BE2C (cell line): ENCODE data around the gene NEU4.
A peak's percentile ranks its signal among the peaks of the same experiment; 100 is the strongest.

Experiments
- DNase-seq: peaks from one replicate; pipeline ENCODE4 v3.0.0-alpha.2; 2020
- H3K27me3 ChIP-seq: fragments of 250-450 bp; sonication (Bioruptor Pico); 2 replicates; pipeline ENCODE4 v1.5.1; 2020; ENCODE audit warnings: mild to moderate bottlenecking
- H3K36me3 ChIP-seq: fragments of 250-450 bp; sonication (Bioruptor Pico); 2 replicates; pipeline ENCODE4 v1.5.1; 2020; ENCODE audit warnings: mild to moderate bottlenecking
- H3K4me1 ChIP-seq: fragments of 250-450 bp; sonication (Bioruptor Pico); 2 replicates; pipeline ENCODE4 v1.5.1; 2020
- H3K4me3 ChIP-seq: 2 replicates; pipeline ENCODE4 v1.5.1; 2011; ENCODE audit warnings: low read depth, low read length
- H3K9me3 ChIP-seq: fragments of 250-450 bp; sonication (Bioruptor Pico); 2 replicates; pipeline ENCODE4 v1.5.1; 2020
- TF ChIP-seq, protein P1 (sequence below): IDR thresholded peaks from 2 replicates; pipeline ENCODE4 v1.5.1; 2012; ENCODE audit warnings: mild to moderate bottlenecking, low read depth, low read length

Gene NEU4

GRCh38 chr2:241858206-241859016 is 49.4 kb downstream of the NEU4 start, which contains the start of gene PDCD1:
Gene PDCD1, minus strand, starts transcription at chr2:241858894. Its CDS starts 56 bp downstream, at chr2:241858838.
- TF ChIP-seq, protein P1, sequence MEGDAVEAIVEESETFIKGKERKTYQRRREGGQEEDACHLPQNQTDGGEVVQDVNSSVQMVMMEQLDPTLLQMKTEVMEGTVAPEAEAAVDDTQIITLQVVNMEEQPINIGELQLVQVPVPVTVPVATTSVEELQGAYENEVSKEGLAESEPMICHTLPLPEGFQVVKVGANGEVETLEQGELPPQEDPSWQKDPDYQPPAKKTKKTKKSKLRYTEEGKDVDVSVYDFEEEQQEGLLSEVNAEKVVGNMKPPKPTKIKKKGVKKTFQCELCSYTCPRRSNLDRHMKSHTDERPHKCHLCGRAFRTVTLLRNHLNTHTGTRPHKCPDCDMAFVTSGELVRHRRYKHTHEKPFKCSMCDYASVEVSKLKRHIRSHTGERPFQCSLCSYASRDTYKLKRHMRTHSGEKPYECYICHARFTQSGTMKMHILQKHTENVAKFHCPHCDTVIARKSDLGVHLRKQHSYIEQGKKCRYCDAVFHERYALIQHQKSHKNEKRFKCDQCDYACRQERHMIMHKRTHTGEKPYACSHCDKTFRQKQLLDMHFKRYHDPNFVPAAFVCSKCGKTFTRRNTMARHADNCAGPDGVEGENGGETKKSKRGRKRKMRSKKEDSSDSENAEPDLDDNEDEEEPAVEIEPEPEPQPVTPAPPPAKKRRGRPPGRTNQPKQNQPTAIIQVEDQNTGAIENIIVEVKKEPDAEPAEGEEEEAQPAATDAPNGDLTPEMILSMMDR: no peak
- H3K9me3 ChIP-seq: no peaks in the 10 kb centered on the region
- DNase-seq: peak; percentile 57
- peak within 1 kb of the TSS; percentile 35 for H3K4me3 ChIP-seq
- no peaks in the 10 kb centered on the region for H3K36me3 ChIP-seq
- peaks cover 22% of the 10 kb centered on the region for H3K4me1 ChIP-seq
- no peaks in the 10 kb centered on the region for H3K27me3 ChIP-seq

DNA sequence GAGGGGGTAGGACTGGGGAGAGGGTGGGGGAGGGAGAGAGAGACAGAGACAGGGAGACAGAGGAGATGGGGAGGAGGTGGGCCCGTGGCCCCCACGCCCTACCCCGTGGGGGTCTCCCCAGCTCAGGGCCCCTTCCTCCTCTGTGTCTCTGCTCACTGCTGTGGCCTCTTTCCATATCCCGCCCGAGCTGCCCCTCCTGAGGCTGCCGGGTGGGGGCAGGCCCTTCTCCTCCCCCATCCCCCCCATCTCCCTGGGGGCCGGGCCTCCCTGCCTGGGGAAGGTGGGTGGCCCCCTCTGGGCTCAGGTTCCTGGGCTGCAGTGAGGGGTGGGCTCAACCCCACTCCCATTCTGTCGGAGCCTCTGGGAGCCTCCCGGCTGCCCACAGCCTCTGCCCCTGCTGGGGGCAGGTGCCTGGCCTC is 50.0 kb downstream of the NEU4 start:
- TF ChIP-seq, protein P1: no peak
- Histone ChIP-seq H3K36me3 (no peaks in the 10 kb centered on the region), H3K4me3 (no peak overlapping the region), H3K27me3 (no peaks in the 10 kb centered on the region), H3K9me3 (no peaks in the 10 kb centered on the region), H3K4me1 (peaks cover 22% of the 10 kb centered on the region)
- peak; percentile 10 for DNase-seq

DNA sequence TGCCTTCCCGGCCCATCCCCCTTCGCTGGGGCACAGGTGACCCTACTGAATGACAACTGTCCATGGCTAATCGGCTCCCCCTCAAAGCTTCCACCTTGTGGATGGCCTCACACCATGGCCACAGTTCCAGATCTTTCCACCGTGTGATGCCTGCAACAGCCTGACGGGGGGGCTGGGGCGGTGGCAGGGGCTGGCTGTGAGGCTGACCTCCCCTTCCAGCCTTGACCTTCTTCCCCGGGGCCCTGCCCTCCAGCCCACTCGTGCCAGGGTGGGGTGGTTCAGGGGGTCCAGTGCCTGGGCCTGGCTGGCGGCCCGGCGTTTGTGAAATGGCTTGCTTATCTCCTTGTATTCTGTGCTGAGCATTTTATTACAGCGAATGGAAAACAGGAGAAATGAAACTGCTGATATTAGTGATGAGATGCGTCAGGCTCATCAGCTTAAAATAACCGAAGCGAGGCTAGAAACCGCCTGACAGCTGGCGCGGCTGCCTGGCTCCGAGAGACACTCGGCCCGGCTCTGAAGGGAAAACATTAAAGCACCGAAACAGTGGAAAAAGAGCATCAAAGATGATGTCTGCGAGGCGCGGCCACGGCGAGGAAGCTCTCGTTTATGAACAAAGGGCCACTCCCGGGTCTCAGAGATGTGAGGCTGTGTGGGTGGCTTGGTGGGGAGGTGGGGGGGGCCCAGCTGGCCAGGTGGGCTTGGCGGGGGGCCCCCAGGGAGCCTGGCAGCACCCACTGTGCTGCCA is 50.6 kb downstream of the NEU4 start:
- Histone ChIP-seq H3K4me3 (peak overlapping the region; percentile 35), H3K36me3 (no peaks in the 10 kb centered on the region), H3K9me3 (no peaks in the 10 kb centered on the region), H3K4me1 (peaks cover 20% of the 10 kb centered on the region), H3K27me3 (no peaks in the 10 kb centered on the region)
- peak; percentile 28 for DNase-seq
- TF ChIP-seq, protein P1: peak; percentile 19; the same call in 1 of the 2 replicates

DNA sequence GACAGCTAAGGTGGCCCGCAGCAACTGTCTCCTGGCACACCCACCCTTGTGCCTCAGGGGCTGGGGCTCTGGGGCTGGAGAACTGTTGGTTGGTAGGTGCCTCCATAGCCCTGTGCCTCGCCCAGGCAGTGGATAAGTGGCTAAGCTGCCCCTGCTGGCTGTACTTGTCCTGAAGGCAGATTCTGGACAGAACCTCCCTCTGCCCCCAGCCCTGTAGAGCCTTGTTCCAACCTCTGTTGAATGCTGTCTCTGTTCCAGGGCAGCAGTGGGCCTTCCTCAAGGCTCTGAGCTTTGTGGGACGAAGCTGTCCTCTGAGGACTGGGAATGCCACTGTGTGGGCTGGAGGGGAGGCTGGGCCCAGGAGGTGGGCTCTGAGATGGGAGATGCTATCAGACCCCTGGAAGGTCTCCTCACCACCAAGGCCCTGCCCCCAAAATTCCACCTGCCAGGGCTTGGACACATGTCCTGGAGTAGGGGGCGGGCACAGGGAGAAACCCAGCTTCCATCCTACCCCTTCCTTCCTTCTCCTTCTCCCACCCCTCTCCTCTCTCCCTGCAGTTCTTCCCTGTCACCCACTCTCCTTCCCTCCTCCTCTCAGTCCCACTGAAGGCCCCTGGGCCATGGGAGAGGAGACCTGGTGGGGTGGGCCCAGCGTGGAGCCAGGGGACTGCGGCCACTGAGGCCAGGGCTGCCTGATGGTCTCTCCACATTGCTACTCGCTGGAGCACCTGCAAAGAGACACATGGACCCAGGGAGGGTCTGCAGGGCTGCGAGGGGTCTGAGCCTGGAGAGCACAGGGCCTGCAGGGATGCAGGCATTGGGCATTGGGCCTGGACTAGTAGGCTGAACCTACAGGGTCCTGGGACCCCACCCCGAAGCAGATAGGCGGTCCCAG is 51.4 kb downstream of the NEU4 start:
- Histone ChIP-seq H3K4me3 (no peak overlapping the region; the same call in 1 of the 2 replicates), H3K36me3 (no peaks in the 10 kb centered on the region), H3K27me3 (no peaks in the 10 kb centered on the region), H3K4me1 (peaks cover 18% of the 10 kb centered on the region), H3K9me3 (no peaks in the 10 kb centered on the region)
- TF ChIP-seq, protein P1: 0 out of 2 replicates have a peak, but pooled peaks have one; percentile 14
- peak; percentile 55 for DNase-seq

DNA sequence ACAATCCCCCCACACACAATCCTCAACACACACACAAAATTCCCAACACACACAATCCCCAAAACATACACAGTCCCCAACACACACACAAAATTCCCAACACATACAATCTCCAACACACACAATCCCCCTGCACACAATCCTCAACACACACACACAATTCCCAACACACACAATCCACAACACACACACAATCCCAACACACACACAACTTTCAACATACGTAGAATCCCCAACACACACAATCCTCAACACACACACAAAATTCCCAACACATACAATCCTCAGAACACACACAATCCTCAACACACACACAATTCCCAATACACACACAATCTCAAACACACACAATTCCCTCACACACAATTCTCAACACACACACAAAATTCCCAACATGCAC is 52.3 kb downstream of the NEU4 start:
- DNase-seq: no peak
- Histone ChIP-seq H3K4me1 (peaks cover 18% of the 10 kb centered on the region), H3K27me3 (no peaks in the 10 kb centered on the region), H3K4me3 (no peak overlapping the region), H3K36me3 (no peaks in the 10 kb centered on the region), H3K9me3 (no peaks in the 10 kb centered on the region)
- TF ChIP-seq, protein P1: no peak
